RCC 7860 (cell line): ENCODE results near the gene BFSP2.

Experiments used
- DNase-seq: peaks from one replicate; pipeline ENCODE4 v3.0.0-alpha.2; 2015; ENCODE audit warnings: low spot score
- FAIRE-seq: peaks from 2 replicates; lab custom pipeline; 2012; peaks lifted over from hg19 to GRCh38; lab: Jason Lieb, UNC

The BFSP2 gene

DNA sequence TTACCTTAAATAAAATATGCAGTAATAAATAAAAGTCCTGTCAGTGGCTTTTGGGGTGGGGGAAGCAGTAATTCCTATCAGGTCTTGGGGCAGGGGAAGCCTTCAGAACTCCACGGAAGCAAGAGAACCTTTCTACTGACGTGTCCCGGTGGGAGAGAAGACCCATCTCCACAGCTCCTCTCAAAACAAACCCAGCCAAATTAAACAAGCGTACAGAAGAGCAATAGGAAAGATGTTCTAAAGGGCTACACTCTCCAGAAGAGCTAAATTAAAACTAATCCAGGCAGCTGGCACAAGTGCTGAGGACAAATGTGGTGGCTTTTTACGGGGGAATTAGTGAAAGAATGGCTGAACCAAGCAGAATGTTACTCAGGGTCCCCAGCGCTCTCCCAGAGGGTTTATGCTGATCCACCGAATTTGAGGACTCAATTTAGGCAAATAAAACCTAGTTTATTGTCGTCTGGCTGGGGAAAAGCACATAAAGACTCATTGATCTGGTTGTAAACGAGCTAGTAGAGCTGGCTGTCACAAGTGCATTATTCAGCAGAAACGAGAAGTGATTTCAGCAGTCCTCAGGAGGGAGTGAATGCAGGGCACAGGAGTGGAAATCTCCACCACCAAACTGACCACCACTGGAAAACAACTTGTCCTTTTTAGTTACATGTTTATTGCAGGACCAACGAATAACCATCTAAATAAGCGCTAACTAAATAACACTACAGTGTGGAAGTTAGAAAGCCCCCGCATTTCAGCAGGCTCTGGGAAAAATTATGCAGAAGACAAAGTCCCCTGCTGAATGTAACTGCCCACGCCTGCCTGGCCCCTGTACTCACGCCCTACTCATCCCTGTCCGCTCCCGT, 13.5 kb downstream of the BFSP2 start:
- no peak for DNase-seq

DNA sequence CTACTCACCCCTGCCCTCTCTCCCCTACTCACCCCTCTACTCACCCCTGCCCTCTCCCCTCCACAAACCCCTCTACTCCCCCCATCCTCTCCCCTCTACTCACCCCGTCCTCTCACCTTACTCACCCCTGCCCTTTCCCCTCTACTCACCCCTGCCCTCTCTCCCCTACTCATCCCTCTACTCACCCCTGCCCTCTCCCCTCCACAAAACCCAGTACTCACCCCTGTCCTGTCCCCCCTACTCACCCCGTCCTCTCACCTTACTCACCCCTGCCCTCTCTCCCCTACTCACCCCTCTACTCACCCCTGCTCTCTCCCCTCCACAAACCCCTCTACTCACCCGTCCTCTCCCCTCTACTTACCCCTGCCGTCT, 14.2 kb downstream of the BFSP2 start:
- DNase-seq (no peak), FAIRE-seq (no peak)

More for the DNA sequence above, 13.5 kb downstream of the BFSP2 start:
- no peak for FAIRE-seq

DNA sequence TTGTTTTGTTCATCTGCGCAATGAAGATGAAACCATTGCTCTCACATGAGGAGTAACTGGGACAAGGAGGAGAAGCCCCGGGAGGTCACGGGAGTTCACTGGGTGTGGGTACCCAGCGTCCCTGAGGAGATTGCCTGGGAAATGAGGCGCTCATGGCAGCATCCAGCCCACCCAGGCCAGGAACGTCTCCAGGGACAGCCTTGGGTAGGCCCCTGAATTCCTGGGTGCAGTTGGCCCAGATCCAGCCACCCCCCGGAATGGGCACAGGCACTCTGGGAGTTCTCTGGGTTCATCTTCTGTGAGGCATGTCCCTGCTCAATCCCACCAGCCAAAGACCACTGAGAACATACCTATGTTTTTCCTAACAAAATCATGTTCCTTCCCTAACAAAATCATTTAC, 18.5 kb downstream of the BFSP2 start:
- FAIRE-seq: no peak
- no peak for DNase-seq

DNA sequence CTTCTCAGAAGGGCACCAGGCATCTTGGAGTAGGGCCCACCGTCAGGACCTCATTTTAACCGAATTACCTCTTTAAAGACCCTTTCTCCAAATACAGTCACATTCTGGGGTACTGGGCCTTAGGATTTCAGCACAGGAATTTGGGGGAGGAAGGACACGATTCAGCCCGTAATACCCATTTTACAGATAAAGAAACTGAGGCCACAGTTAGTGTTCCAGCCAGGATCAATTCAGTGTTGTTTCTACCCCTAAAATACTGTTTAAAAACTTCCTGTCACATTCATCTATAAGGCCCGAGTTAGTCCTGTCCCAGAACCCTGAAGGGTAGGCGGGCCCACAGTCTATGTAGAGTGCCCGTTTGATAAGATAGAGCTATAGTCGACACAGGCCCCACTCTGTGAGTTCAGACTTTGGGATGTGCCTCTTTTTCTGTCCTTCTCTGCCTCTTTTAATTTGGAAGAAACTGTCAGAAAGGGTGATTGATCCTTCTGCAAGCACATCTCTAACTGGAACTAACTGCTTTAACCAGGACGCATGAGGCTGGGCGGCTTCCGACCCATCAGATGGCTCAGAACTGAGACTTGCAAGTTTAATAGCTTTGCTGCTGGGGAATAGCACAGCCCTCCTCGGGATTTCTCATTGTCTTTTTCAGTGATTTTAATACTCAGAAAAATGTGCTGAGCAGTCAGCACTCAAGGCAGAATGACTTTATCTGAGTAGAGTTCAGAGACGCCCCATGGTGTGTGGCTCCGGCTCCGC, 19.5 kb downstream of the BFSP2 start:
- FAIRE-seq (no peak), DNase-seq (no peak)

DNA sequence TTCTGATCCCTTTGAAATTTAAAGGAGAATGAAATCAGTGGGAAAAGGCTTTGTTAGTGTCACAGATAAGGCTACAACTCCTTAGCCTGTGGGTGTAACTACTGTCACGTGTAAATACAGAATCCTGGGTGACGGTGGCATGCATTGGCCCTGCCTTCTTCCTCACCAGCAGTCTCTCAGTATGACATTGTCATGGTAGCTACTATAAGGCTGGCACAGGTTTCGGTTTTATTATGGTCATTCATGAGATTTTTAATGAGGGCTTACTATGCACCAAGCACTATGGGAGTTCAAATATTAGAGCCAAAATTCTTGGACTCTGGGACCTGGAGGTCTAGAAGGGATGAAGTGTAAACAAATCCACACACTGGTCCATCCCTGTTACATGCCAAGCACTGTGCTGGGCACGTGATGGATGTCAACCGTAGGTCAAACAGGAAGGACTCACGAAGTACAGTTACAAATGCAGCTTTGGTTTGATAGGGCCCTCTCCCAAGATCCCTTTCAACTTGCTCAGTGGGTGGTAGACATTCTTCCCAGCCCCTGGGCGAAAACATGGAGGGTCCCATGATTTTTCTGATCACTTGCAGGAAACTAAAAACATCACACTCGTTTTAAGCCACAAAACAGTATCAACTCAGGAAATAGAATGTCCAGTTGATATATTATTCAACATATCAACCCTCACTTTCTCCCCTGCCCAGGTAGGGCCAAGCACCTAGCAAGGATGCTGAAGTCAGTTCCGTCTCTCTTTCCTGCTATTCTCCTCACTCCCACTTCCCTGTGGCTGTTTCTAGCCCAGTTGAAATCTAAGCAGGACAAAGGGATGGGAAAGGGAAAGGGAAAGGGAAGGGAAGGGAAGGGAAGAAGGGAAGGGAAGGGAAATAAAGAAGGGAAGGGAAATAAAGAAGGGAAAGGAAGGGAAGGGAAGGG, 25.3 kb downstream of the BFSP2 start:
- FAIRE-seq (no peak), DNase-seq (no peak)

DNA sequence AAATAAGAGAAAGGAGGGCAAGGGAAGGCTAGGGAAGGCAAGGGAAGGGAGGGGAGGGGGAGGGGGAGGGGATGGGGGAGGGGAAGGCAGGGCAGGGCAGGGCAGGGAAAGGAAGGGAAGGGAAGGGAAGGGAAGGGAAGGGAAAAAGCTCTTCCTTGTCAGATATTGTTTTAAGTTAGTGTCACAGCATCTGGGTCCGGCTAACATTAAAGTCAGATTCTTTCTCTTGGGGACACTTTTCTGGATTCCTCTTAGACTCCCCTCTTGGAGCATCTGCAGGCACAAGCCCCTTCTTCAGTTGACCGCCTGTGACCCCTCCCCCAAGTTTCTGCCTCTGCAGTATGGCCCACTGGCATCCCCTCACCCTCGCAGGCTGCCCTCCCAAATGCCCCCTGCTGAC, 26.0 kb downstream of the BFSP2 start:
- FAIRE-seq: no peak
- no peak for DNase-seq

DNA sequence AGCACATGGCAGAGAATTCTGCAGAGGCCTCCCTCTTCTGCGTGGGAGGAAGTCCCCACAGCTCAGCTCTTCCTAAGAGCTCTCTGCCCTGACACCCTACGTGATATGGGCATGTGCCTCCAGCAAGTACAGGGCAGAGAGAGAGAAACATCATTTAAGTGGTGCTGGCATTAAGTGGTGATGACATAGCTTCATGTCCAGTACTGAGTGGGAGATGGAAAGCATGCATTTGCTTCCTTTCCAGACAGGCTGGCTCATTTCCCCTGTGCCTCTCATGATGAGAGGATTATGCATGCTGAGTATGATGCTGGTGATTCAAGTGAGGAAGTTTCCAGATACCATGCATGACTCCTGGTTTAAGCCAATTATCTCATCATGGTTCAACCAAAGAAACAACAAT, 26.9 kb downstream of the BFSP2 start:
- DNase-seq: no peak
- no peak for FAIRE-seq

DNA sequence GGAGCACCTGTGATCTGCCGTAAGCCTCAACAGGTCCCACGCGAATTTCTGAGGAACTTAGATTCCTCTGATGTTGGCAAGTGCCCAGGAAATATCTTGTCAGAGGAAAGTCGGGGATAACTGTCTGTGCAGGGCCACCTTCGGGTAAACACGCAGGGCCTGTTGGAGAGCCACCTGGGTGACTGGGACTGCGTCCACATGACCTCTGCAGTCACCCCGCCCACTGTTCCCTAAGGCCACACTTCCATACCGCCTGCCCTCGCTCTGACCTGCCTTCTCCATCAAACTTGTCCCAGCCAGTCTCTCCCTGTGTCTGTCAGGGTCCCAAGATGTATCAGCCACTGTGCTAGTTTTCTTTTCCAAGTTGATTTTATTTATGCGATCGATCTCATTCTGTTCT, 28.7 kb downstream of the BFSP2 start:
- FAIRE-seq: no peak

DNA sequence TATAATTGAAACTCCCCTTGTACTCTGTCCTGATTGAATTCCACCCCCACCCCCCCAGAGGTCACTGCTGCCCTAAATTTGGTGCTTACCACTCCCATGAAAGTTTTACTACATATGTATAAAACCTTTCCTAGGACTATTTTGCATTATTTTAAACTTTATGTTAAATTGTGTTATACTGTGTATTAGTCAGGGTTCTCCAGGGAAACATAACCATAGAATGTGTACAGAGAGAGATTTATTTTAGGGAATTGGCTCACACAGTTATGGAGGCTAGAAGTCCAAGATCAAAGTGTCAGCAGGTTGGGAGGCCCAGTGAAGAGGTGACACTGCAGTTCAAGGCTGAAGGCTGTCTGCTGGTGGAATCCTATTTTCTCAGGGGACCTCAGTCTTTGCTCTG, 29.2 kb downstream of the BFSP2 start:
- FAIRE-seq (no peak), DNase-seq (no peak)

More for the DNA sequence above, 28.7 kb downstream of the BFSP2 start:
- DNase-seq: no peak

DNA sequence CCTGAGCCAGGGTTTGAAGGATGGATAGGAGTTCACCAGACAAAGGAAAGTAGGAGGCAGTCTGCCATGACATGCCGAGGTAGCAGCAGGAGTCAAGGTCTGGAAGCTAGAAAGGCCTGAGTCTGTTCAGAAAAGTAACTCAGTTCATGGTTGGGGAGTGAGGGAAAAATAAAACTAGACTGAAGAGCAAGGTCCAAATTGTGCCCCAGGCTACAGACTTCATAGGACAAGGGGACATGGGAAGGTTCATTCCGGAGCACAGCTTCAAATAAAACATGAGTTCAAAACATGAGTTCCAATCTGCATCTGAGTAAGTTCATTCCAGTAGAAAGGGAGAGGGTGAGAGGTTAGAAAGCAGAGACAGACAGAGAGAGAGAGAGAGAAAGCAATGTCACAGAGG, 39.7 kb downstream of the BFSP2 start:
- no peak for DNase-seq
- FAIRE-seq: no peak

DNA sequence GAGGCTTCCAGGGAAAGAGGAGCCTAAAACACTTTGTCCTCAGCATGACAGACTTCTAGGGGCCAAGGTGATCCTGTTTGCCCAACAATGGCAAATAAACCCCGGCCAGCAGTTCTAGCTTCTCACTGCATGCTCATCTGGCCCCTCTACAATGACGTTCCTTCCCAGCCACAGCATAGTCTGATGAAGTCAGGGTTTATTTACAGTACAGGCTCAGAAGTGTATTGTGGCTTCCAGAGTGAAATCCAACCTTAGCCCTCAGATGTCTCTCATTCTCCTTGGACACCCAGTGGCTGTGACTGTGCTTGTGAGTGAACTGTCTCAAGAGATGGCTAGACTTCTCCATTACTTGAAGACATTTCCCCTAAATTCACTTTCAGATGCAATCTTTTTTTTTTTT, 40.8 kb downstream of the BFSP2 start:
- FAIRE-seq: no peak

DNA sequence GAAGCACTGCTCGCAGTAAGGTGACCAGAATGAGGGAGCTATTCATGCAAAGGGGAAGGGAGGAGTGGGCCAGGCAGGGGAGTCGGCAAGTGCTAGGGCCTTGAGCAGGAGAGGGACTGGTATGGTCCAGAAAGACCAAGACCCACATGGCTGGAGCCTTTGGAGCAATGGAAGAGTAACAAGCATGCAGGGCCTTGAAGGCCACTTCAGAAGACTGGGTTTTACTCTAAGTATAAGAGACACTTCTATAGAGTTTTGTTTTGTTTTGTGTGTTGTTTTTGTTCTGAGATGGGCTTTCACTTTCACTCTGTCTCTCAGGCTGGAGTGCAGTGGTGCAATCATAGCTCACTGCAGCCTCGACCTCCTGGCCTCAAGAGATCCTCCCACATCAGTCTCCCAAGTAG, 42.0 kb downstream of the BFSP2 start:
- DNase-seq (no peak), FAIRE-seq (no peak)

More for the DNA sequence above, 40.8 kb downstream of the BFSP2 start:
- no peak for DNase-seq

DNA sequence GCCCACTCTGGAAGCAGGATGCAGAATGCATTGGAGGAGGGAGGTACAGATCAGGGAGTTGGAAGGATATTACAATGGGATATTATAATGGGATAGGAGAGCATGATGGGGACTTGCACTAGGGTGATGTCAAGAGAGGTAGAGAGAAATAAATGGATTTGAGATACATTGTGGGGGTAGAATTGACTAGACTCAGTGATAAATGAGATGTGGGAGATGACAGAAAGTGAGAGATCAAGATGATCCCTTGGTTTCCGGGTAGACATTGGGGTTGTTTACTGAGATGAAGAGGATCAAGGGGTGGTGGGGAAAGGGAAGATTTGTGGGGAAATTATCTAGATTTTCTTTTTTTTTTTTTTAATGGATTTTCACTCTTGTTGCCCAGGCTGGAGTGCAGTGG, 42.7 kb downstream of the BFSP2 start:
- FAIRE-seq: no peak
- DNase-seq: no peak

DNA sequence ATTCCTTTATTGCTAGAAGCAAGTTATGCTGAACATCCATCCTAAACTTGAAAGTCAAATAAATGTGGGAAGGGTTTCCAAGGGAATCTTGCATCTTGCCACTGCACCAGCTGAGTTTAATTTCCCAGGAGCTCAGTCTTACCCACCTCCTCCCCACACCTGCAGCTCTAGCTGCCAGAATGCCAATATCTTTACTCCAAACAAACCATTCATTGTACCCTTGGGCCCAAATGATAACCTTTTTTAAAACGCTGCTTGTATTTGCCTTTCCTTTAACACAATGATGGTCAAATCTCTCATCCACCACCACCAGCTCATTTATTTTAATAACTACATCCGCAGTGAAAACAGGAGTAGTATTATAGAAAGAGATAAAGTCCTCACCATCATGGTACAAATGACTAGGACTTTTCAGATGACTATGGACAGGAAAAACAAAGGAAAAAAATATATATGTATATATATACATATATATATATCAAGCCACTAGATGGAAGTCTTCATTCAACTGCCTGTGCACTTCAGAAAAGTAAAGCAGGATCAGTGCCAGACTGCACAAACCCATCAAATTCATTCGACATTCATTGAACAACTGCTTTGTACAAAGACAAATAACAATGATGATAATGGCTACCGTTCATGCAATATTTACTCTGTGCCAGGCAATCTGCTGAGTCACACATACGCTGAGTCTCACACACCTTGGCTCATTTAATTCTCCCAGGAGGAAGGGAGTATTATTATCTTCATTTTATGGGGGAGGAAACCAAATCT, 44.0 kb downstream of the BFSP2 start:
- peak; percentile 54 for FAIRE-seq
- DNase-seq: peak; percentile 59

DNA sequence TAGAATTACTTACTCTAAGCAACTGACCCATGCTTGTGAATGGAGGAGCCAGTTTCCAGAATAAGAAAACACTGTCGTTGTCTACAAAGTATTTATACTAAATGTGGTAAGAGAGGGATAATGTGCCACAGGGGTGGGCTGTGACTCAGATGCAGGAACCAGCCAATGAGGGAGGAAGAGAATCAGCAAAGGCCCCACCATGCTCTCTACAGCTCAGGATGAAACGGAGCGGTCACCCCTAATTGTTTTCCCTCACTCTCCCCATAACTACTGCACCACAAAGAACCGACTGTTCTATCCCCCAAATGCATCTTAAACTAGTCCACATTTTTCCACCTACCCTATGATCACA, 44.5 kb downstream of the BFSP2 start:
- DNase-seq (no peak), FAIRE-seq (no peak)

DNA sequence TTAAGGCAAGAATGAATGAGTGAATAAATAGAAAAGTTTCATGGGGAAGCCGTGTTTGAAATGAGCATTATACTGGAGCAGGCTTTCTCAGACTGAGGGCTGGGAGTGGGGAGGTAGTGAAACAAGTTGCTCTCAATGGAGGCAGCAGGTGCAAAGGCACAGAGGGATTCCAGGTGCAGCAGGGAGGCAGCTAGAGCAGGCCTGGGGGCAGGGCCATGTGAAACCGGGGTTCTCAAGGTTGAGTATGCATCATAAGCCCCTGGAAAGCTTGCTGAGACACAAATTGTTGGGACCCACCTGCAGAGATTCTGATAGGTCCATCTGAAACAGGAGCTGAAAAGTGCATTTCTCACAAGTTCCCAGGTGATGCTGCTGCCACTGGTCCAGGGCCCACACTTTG, 45.3 kb downstream of the BFSP2 start:
- DNase-seq (no peak), FAIRE-seq (no peak)

DNA sequence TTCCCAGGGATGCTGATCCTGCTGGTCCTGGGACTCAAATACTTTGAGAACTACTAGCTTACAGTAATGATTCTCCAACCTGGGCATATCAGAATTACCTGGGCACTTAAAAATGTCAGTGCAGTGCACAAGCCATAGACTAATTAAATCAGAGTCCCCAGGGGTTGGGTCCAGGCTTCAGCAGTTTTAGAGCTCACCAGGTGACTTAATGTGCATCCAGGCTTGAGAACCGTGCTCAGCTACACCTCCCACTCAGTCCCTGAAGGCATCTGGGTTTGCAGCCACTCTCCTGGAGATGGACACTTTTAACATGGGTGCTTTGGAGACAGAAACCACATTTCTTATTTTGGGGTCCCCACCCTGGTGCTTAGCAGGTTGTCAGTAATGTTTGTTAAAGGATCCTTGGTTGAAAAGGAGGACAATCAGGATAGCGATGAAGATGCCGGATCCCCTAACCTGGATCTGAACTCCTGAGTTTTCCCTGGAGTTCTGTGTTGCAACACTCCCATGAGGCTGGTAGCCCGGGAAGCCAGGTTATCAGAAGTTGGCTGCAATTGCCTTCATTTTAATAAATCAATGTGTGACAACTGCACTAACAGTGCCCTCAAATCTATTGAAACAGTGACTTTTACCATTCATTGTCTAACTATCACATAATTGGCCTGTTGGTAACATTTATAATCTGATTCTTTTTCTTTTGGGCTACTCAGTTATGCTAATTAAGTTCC, 48.1 kb downstream of the BFSP2 start:
- FAIRE-seq: no peak

DNA sequence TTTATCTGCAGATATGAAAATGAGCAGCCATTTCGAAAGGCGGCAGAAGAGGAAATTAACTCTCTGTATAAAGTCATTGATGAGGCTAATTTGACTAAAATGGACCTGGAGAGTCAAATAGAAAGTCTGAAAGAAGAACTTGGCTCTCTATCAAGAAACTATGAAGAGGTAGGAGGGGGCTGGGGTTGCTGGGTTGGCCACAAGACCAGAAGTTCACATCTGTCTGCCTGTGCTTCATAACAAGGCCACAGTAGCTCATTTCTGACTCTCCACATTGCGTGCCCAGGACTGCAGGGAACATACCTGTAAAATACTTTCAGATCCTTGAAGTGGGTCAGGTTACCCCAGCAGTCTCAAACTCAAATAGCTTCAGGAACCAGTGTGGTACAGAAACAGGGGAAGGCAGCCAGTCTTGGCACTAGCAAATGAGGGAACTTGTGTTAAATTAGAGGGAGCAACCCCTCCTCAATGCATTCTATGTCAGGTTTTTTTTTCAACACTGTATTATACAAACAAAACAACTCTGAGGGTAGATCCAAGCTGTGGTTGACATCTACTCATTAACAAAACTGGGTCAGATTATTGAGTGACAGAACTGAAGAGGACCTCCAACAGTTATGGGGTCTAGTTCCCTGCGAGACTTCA, 48.7 kb downstream of the BFSP2 start:
- DNase-seq (no peak), FAIRE-seq (no peak)

More for the DNA sequence above, 48.1 kb downstream of the BFSP2 start:
- DNase-seq: no peak

DNA sequence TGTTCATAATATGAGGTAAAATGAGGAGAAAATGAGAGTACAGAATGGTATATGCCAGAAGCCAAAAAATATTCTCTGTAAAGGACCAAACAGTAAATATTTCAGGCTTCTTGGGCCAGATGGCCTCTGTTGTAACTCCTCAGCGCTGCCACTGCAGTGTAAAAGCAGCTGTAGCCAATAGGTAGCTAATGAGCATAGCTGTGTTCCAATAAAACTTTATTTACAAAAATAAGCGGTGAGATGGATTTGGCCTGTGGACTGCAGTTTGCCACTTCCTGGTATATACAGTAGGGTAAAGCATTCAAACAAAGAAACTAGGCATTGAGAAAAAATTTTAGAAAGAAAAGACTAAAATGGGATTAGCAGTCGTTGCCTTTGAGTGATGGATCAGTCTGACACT, 51.5 kb downstream of the BFSP2 start:
- FAIRE-seq (no peak), DNase-seq (no peak)
